Measurements from ENCODE around the gene DUSP1.
A peak's percentile ranks its signal among the peaks of the same experiment; 100 is the strongest.

DUSP1 gene

DNA sequence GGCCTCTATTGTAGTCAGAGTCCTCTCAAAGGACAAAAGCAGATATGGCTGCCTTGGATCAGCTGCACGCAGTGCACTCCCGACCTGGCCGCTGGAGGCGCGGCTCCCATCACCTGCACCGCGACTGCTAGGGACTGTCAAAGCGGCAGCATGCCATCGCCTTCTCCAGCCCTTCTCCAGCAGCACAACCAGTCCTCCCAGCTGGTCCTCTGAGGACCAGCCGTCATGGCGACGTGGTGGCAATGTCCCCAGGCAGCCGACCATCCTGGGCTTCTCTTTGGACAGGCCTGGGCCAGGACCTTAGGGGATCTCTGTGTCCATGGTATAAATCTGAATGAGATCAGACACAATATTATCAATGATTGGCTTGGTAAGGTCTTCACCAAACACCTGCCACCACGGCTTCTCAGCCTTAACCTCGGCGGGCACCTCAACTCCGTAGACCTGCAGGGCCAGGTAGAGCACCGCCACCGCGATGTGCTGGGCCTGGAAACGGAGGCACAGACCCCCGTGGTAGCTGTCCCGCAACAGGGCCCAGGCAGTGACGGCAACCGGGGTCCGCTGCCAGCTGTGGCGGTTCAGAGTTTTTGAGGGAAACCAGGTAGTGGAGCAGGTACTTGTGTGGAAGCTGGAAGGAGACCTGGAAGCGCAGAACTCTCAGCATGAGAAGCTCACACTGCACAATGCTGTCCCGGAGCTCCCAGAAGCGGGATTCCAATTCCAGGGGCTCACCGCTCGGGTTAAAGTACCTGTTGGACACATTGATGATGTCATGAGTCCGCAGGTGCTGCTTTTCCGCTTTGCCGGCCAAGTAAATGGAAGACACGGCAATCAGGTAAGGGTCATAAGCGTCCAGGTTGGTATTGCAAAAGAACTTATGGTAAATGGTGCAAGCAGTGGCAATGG, 8.5 kb downstream of the DUSP1 start:
- DNase-seq (ENCODE audit: low read depth): no peak
- TF ChIP-seq, protein P1, sequence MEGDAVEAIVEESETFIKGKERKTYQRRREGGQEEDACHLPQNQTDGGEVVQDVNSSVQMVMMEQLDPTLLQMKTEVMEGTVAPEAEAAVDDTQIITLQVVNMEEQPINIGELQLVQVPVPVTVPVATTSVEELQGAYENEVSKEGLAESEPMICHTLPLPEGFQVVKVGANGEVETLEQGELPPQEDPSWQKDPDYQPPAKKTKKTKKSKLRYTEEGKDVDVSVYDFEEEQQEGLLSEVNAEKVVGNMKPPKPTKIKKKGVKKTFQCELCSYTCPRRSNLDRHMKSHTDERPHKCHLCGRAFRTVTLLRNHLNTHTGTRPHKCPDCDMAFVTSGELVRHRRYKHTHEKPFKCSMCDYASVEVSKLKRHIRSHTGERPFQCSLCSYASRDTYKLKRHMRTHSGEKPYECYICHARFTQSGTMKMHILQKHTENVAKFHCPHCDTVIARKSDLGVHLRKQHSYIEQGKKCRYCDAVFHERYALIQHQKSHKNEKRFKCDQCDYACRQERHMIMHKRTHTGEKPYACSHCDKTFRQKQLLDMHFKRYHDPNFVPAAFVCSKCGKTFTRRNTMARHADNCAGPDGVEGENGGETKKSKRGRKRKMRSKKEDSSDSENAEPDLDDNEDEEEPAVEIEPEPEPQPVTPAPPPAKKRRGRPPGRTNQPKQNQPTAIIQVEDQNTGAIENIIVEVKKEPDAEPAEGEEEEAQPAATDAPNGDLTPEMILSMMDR (IDR thresholded peaks at IDR 0.05; ENCODE audit: control insufficient read depth, insufficient read depth, low read depth, low read length, missing control alignments): no peak
- no peak overlapping the region for H3K4me3 ChIP-seq (ENCODE audit: control insufficient read depth, low read depth, low read length)

DNA sequence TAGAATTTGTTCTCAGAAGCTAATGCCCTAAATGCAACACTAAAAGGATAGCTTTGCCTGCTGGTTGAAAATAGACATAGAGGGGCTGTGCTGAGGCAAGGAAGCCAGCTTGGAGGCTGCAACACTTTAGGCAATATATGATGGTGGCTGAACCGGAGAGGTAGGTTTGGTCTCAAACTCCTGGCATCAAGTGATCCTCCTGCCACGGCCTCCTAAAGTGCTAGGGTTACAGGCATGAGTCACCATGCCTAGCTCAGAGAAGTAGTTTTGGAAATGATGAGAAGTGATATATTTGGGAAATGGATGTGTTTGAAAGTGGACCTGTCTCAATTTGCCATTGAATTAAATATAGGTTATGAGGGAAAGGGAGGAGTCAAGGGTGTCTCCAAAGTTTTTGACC, 10.0 kb downstream of the DUSP1 start:
- TF ChIP-seq, protein P1 (IDR thresholded peaks at IDR 0.05; ENCODE audit: control insufficient read depth, insufficient read depth, low read depth, low read length, missing control alignments): no peak
- no peak overlapping the region for H3K4me3 ChIP-seq (ENCODE audit: control insufficient read depth, low read depth, low read length)
- DNase-seq (ENCODE audit: low read depth): no peak

DNA sequence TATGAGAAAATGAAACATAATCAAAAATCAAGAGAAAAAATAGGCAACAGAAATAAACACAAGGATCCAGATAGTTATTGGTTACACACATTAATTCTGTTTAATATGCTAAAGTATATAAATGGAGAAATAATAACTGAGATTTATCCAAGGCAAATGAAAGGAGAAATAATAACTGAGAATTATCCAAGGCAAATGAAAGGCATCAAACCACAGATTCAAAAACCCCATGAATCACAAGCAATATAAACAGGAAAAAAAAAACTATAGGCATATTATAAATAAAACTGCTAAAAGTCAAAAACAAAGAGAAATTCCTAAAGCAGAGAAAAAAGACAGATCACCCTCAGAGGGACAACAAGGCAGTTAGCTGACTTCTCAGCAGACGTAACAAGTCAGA, 10.9 kb downstream of the DUSP1 start:
- no peak for DNase-seq (ENCODE audit: low read depth)
- TF ChIP-seq, protein P1 (IDR thresholded peaks at IDR 0.05; ENCODE audit: control insufficient read depth, insufficient read depth, low read depth, low read length, missing control alignments): no peak
- H3K4me3 ChIP-seq (ENCODE audit: control insufficient read depth, low read depth, low read length): no peak overlapping the region

DNA sequence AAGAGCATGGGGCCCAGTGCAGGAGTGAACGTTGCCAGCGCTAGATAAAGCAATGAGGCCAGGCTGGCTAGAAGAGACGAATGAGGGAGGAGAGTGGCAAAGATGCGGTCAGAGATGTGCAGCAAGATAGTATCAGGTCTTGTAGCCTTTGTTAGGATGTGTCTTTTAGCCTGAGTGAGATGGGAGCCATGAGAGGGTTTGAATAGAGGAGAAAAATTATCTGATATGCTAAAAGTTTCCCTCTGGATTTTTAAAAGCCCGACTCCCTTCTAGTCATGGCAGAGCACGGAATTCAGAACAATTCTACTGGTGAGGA, 12.2 kb downstream of the DUSP1 start:
- TF ChIP-seq, protein P1 (IDR thresholded peaks at IDR 0.05; ENCODE audit: control insufficient read depth, insufficient read depth, low read depth, low read length, missing control alignments): no peak
- no peak for DNase-seq (ENCODE audit: low read depth)
- no peak overlapping the region for H3K4me3 ChIP-seq (ENCODE audit: control insufficient read depth, low read depth, low read length)

DNA sequence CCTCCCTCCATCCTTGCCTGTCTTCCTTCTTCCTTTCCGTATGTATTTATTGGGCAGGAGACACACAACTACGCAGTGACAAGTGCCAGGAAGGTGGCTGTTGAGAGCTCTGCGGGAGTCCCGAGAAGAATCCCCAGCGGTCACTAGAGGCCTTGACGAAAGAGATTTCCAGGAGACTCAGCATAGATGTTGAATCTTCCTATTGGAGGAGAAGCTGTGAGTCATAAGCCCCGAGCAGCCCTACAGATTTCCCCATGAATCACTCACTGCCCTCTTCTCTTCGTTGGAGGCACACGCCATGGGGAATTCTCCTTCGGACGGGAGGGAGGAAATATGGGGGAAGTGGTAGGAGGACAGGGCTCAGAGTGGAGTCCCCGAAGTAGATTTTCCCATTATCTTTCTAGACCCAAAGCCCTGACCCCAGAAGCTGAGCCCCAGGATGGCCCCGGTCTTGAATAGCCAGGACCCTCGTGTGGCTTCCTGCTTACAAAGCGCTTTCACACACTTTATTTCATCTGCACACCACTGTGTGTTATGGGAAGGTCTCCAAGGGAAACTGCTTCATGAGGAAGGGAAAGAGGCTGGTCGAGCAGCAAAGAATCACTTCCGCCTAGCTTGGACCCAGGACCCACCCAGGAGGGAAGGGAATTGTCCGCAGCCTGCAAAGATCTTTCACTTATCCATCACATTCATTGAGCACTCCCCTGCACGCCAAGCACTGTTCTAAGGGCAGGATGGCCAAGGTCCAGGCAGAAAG, 12.7 kb downstream of the DUSP1 start:
- TF ChIP-seq, protein P1 (IDR thresholded peaks at IDR 0.05; ENCODE audit: control insufficient read depth, insufficient read depth, low read depth, low read length, missing control alignments): no peak
- no peak overlapping the region for H3K4me3 ChIP-seq (ENCODE audit: control insufficient read depth, low read depth, low read length)
- DNase-seq (ENCODE audit: low read depth): peak; percentile 89

DNA sequence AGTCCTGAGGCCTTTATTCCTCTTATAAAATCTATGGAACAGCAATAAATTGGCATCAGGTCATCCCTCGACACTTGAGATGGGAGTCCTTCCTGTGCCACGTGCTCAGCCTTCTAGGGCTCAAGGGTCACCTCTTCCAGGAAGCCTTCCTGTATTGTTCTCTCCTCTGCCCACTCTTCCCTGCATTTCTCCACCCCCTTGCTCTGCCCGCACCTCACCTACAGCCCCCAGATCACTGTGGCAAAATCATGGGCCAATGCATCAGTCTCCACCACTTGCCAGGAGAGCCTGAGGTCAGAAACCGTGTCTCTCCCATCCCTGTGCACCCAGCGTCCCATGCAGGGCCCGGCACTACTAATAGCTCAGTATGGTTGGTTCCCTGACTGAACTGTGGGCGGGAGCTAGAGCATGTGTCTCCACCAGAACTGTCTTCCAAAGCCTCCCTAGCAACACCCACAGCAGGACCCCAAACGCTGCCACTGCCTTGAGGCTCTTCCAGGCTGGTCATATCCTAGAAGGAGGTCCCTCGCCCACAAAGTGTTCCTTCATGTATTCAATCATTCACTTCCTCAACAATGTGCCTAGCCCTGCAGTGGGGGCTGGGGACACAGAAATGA, 13.5 kb downstream of the DUSP1 start:
- TF ChIP-seq, protein P1 (IDR thresholded peaks at IDR 0.05; ENCODE audit: control insufficient read depth, insufficient read depth, low read depth, low read length, missing control alignments): no peak
- H3K4me3 ChIP-seq (ENCODE audit: control insufficient read depth, low read depth, low read length): no peak overlapping the region
- DNase-seq (ENCODE audit: low read depth): no peak
